ENCODE measurements around the gene PTPRQ. TPM values are rescaled to one million over a fixed set of nuclear protein-coding genes. Genes with fewer than 3 reads are reported as not detected.

The PTPRQ gene
- total and polyA plus RNA-seq, 12 donors, result 0.04 to 1.9 (median 0.37) TPM; not detected in 1

DNA sequence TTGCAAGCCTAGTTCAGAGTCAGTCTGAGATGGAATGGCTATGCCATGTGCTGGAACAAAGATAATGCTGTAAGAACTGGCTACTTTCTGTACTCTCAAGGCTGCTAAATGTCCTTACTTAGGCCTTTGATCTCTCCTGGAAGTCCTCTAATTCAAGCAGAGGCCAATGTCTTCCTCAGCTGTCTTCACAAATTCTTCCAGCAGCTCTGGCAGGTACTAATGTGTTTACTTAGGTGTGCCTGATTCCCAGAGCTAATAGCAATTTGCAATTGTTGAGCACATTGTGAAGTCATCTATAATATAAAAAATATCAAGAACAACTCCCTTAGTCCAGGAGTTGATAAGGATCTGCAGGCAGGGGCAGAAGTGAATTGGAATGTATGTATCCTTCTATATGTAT is 268.8 kb downstream of the PTPRQ start:
- ATAC-seq (no peak), DNase-seq (no peak)
- no peaks in the 10 kb centered on the region for H3K36me3 ChIP-seq
- peaks cover 0 to 81% (median 51%) of the 10 kb centered on the region in 7 donors for H3K27me3 ChIP-seq
- no peak for TF ChIP-seq CTCF (IDR thresholded peaks at IDR 0.05)
- intact Hi-C loops (cut with DNase I), result no loop called here
- H3K9me3 ChIP-seq, result no peaks in the 10 kb centered on the region
- peaks cover 0 to 10% (median 0%) of the 10 kb centered on the region in 9 donors for H3K4me1 ChIP-seq
- no peak overlapping the region for H3K27ac ChIP-seq
- no peak overlapping the region for H3K4me3 ChIP-seq

DNA sequence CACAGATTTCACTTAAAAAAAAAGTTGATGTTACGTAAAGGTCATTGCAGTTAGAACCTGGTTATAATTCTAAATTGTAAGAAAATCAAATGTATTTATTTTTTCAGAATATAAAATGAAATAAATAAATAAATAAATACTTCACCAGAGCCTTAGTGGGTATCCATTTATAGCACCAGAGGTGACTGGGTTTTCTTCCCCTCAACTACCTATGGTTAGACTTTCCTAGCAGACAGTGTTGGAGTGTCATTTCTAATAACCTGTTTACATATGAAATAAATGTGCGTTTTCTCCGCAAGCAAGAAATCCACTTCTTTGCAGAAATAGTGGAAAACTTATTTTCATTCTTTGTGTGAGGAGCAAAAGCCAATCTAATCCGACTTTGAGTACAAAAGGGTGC is 269.4 kb downstream of the PTPRQ start:
- peaks cover 0 to 10% (median 0%) of the 10 kb centered on the region in 9 donors for H3K4me1 ChIP-seq
- peak overlapping the region in 5 of 10 donors; percentile 31 to 39 (median 37) for H3K4me3 ChIP-seq
- H3K9me3 ChIP-seq, result no peaks in the 10 kb centered on the region
- TF ChIP-seq CTCF (IDR thresholded peaks at IDR 0.05), result no peak
- intact Hi-C loops (cut with DNase I), result no loop called here
- H3K36me3 ChIP-seq, result no peaks in the 10 kb centered on the region
- 70 to 72% methylated on average over 4 of the region's 4 CpGs for WGBS, 2 donors
- no peak for ATAC-seq
- peaks cover 0 to 80% (median 46%) of the 10 kb centered on the region in 7 donors for H3K27me3 ChIP-seq
- DNase-seq, result no peak
- H3K27ac ChIP-seq, result no peak overlapping the region

DNA sequence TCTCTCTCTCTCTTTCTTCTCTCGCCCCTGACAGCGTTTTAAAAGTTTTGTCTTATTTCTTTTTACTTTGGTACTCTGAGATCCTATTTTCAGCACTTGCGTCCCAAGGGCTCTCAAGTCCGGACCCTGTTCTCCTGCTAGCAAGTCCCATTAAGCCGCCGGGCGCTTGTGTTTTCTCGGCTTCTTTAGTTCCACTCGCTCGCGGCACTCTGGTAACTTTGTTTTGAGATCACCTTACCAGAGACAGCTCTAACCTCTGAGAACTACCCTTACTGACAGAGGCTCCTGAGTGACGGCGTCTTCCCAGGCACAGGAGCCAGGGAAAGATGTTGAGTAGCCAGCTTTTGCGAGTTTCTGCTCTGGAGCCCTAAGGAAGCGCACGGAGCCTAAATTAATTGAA is 270.0 kb downstream of the PTPRQ start:
- H3K4me1 ChIP-seq, result peaks cover 0 to 10% (median 0%) of the 10 kb centered on the region in 9 donors
- no peak overlapping the region for H3K27ac ChIP-seq
- WGBS, 2 donors, result 14% methylated on average over 16 of the region's 16 CpGs
- peaks cover 0 to 79% (median 39%) of the 10 kb centered on the region in 7 donors for H3K27me3 ChIP-seq
- no peak for TF ChIP-seq CTCF (IDR thresholded peaks at IDR 0.05)
- intact Hi-C loops (cut with DNase I), result no loop called here
- H3K36me3 ChIP-seq, result no peaks in the 10 kb centered on the region
- H3K9me3 ChIP-seq, result no peaks in the 10 kb centered on the region
- ATAC-seq (peak in 1 of 8 donors; percentile 27), DNase-seq (no peak)
- H3K4me3 ChIP-seq, result peak overlapping the region in 7 of 10 donors; percentile 6 to 39 (median 33)

DNA sequence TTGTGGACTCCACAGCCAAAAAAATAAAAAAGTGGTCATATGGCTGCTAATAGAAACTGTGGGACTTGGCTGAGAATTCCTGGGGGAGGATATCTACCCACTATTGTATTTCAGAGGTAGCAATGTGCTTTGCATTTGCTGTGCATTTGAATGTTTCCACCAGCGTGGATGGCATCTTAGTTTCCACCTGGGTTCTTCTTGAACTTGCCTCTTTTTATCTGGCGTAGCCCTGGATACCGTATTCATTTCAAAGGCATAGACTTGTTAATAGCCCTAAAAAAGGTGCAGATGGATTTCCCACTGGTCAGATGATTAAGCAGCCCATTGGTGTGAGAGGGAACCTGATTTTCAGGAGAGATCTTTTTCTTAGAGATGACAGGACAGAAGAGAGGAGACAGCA is 270.8 kb downstream of the PTPRQ start:
- no peak for DNase-seq
- no peak for ATAC-seq
- H3K4me3 ChIP-seq, result no peak overlapping the region
- no peaks in the 10 kb centered on the region for H3K9me3 ChIP-seq
- H3K36me3 ChIP-seq, result no peaks in the 10 kb centered on the region
- no peak overlapping the region for H3K27ac ChIP-seq
- intact Hi-C loops (cut with DNase I), result no loop called here
- H3K27me3 ChIP-seq, result peaks cover 0 to 72% (median 37%) of the 10 kb centered on the region in 7 donors
- TF ChIP-seq CTCF (IDR thresholded peaks at IDR 0.05), result no peak
- 69 to 85% methylated on average over 3 of the region's 3 CpGs for WGBS, 2 donors
- H3K4me1 ChIP-seq, result peaks cover 0 to 10% (median 0%) of the 10 kb centered on the region in 9 donors
